Cardiac muscle cell (in vitro differentiated cells and primary cell): ENCODE measurements around the gene JAKMIP1. TPM values are rescaled to one million over a fixed set of nuclear protein-coding genes. Genes with fewer than 3 reads are reported as not detected.

ENCODE experiments used
- DNase-seq, 2 donors: peaks; one replicate each; pipeline versions ENCODE4 v3.0.0 to v3.0.0-alpha.2; 2010 to 2017; ENCODE audit warnings: low read depth in 1 of 2, low spot score in 1 of 2
- H3K27ac ChIP-seq: fragments of 200-600 bp; sonication (generic); 2 replicates; pipeline ENCODE4 v1.5.1; 2016
- H3K27me3 ChIP-seq: fragments of 200-600 bp; sonication (generic); 2 replicates; pipeline ENCODE4 v1.6.0; 2016; ENCODE audit warnings: control low read depth
- H3K36me3 ChIP-seq: fragments of 200-600 bp; sonication (generic); 2 replicates; pipeline ENCODE4 v1.5.1; 2016; ENCODE audit warnings: control low read depth
- H3K4me1 ChIP-seq: fragments of 200-600 bp; sonication (generic); 2 replicates; pipeline ENCODE4 v1.8.1; 2017; ENCODE audit warnings: low read depth, mild to moderate bottlenecking, mixed run types
- H3K4me3 ChIP-seq: fragments of 200-600 bp; sonication (generic); 2 replicates; pipeline ENCODE4 v1.5.1; 2016; ENCODE audit warnings: mild to moderate bottlenecking
- H3K9me3 ChIP-seq: fragments of 200-600 bp; sonication (generic); 2 replicates; pipeline ENCODE4 v1.5.1; 2017; ENCODE audit warnings: low read depth, mild to moderate bottlenecking, control low read depth
- CTCF ChIP-seq: IDR thresholded peaks from 2 replicates; pipeline ENCODE4 v1.5.1; 2012; ENCODE audit warnings: low read depth, mild to moderate bottlenecking, low read length
- polyA plus RNA-seq: library from polyadenylated mRNA; unstranded; fragments of >200 nt; fragmentation: Nextera tagmentation; extraction: Ambion mirVana; gene quantifications from 2 replicates; pipeline ENCODE4 v1.2.1, GENCODE V29; 2016
- total RNA-seq: library from RNA; depleted of rRNA; stranded (reverse); fragments of >200 nt; gene quantifications from 2 replicates; pipeline ENCODE4 v1.2.3, GENCODE V29; 2016

JAKMIP1 gene
- total and polyA plus RNA-seq, 2 experiments from 2014 or later = 0.68 to 1.2 TPM

GRCh38 chr4:6092971-6093370, 107.4 kb downstream of the JAKMIP1 start:
- DNase-seq = no peak
- H3K27ac ChIP-seq = no peak overlapping the region
- H3K4me3 ChIP-seq = no peak overlapping the region
- no peaks in the 10 kb centered on the region for H3K27me3 ChIP-seq
- TF ChIP-seq CTCF = no peak
- H3K36me3 ChIP-seq = no peaks in the 10 kb centered on the region
- no peaks in the 10 kb centered on the region for H3K4me1 ChIP-seq
- H3K9me3 ChIP-seq = no peaks in the 10 kb centered on the region

- no peaks in the 10 kb centered on the region for H3K27me3 ChIP-seq
- H3K27ac ChIP-seq = no peak overlapping the region
- no peaks in the 10 kb centered on the region for H3K9me3 ChIP-seq
- TF ChIP-seq CTCF = no peak
- H3K4me1 ChIP-seq = no peaks in the 10 kb centered on the region
- no peak for DNase-seq
- no peaks in the 10 kb centered on the region for H3K36me3 ChIP-seq
- no peak overlapping the region for H3K4me3 ChIP-seq
Measured at GRCh38 chr4:6092131-6092530, 108.2 kb downstream of the JAKMIP1 start.

- H3K4me3 ChIP-seq = no peak overlapping the region
- no peak for TF ChIP-seq CTCF
- no peaks in the 10 kb centered on the region for H3K36me3 ChIP-seq
- H3K9me3 ChIP-seq = no peaks in the 10 kb centered on the region
- no peak overlapping the region for H3K27ac ChIP-seq
- no peaks in the 10 kb centered on the region for H3K4me1 ChIP-seq
- no peak for DNase-seq
- no peaks in the 10 kb centered on the region for H3K27me3 ChIP-seq
Measured at GRCh38 chr4:6090931-6091330, 109.4 kb downstream of the JAKMIP1 start.

GRCh38 chr4:6088950-6089349, 111.4 kb downstream of the JAKMIP1 start:
- H3K27me3 ChIP-seq = no peaks in the 10 kb centered on the region
- no peak overlapping the region for H3K4me3 ChIP-seq
- H3K4me1 ChIP-seq = no peaks in the 10 kb centered on the region
- no peak for DNase-seq
- no peaks in the 10 kb centered on the region for H3K36me3 ChIP-seq
- TF ChIP-seq CTCF = no peak
- H3K27ac ChIP-seq = no peak overlapping the region
- H3K9me3 ChIP-seq = no peaks in the 10 kb centered on the region

- DNase-seq = peak; percentile 16 to 61
- H3K4me3 ChIP-seq = no peak overlapping the region
- no peak overlapping the region for H3K27ac ChIP-seq
- peak; percentile 30 for TF ChIP-seq CTCF
- H3K27me3 ChIP-seq = no peaks in the 10 kb centered on the region
- H3K4me1 ChIP-seq = no peaks in the 10 kb centered on the region
- H3K36me3 ChIP-seq = no peaks in the 10 kb centered on the region
- H3K9me3 ChIP-seq = no peaks in the 10 kb centered on the region
Measured at GRCh38 chr4:6087669-6088341, 112.5 kb downstream of the JAKMIP1 start.

GRCh38 chr4:6086846-6087245, 113.5 kb downstream of the JAKMIP1 start:
- TF ChIP-seq CTCF = no peak

More at GRCh38 chr4:6086846-6087245, 113.5 kb downstream of the JAKMIP1 start:
- Histone ChIP-seq H3K4me1 (no peaks in the 10 kb centered on the region), H3K4me3 (no peak overlapping the region), H3K36me3 (no peaks in the 10 kb centered on the region), H3K27me3 (no peaks in the 10 kb centered on the region), H3K9me3 (no peaks in the 10 kb centered on the region), H3K27ac (no peak overlapping the region)
- DNase-seq = no peak
